GM18951 (cell line): ENCODE results near the gene PAK6.

Experiments used
- POLR2A ChIP-seq: IDR thresholded peaks from 4 replicates; pipeline ENCODE4 v1.6.1; 2011; ENCODE audit warnings: mild to moderate bottlenecking; ENCODE audit not compliant: insufficient read length, insufficient read depth; ENCODE audit errors: extremely low read depth
- in situ Hi-C: fragments of 300-500 bp; cut with MboI; formaldehyde crosslinking; loops from one replicate; pipeline ENCODE4 v1.12.0; 2022; ENCODE audit warnings: low sequenced_read_pairs, mixed read lengths, inconsistent platforms; ENCODE audit not compliant: unreplicated experiment

Gene PAK6

GRCh38 chr15:40233727-40234577, 4.9 kb upstream of the PAK6 start:
- in situ Hi-C loops, result no loop called here
- no peak for TF ChIP-seq POLR2A

GRCh38 chr15:40234783-40235182, 4.1 kb upstream of the PAK6 start:
- TF ChIP-seq POLR2A, result no peak
- in situ Hi-C loops, result no loop called here

GRCh38 chr15:40235201-40235885, 3.5 kb upstream of the PAK6 start:
- TF ChIP-seq POLR2A, result no peak
- in situ Hi-C loops, result no loop called here

GRCh38 chr15:40239404-40239692, 485 bp downstream of the PAK6 start:
- in situ Hi-C loops, result no loop called here
- no peak for TF ChIP-seq POLR2A

- no peak for TF ChIP-seq POLR2A
- in situ Hi-C loops, result no loop called here
These were observed 1.1 kb downstream of the PAK6 start for GRCh38 chr15:40239693-40240618.

GRCh38 chr15:40240619-40241221, 1.9 kb downstream of the PAK6 start:
- no peak for TF ChIP-seq POLR2A
- in situ Hi-C loops, result no loop called here

GRCh38 chr15:40241269-40242212, 2.7 kb downstream of the PAK6 start:
- TF ChIP-seq POLR2A, result no peak
- in situ Hi-C loops, result no loop called here

- no peak for TF ChIP-seq POLR2A
- in situ Hi-C loops, result no loop called here
These were observed 3.3 kb downstream of the PAK6 start for GRCh38 chr15:40242213-40242599.

GRCh38 chr15:40242601-40243000, 3.7 kb downstream of the PAK6 start:
- TF ChIP-seq POLR2A, result no peak
- in situ Hi-C loops, result no loop called here

GRCh38 chr15:40243126-40243810, 4.4 kb downstream of the PAK6 start:
- no peak for TF ChIP-seq POLR2A
- in situ Hi-C loops, result no loop called here

- in situ Hi-C loops, result no loop called here
- no peak for TF ChIP-seq POLR2A
These were observed 6.2 kb downstream of the PAK6 start for GRCh38 chr15:40244961-40245523.

GRCh38 chr15:40245666-40246450, 7.0 kb downstream of the PAK6 start:
- no peak for TF ChIP-seq POLR2A
- in situ Hi-C loops, result no loop called here
